SK-N-SH (cell line): ENCODE data around the gene SCRN1.

ENCODE experiments used
- FOSL2 ChIP-seq: IDR thresholded peaks from 2 replicates; pipeline ENCODE4 v1.4.0; 2012; ENCODE audit warnings: low read depth, mild to moderate bottlenecking, moderate library complexity, borderline replicate concordance
- GABPA ChIP-seq: IDR thresholded peaks from 2 replicates; pipeline ENCODE4 v1.4.0; 2012; ENCODE audit warnings: low read depth, mild to moderate bottlenecking
- GATA2 ChIP-seq: sonication (generic); formaldehyde crosslinking; IDR thresholded peaks from 2 replicates; pipeline ENCODE4 v1.5.0; 2020; ENCODE audit warnings: mild to moderate bottlenecking, missing genetic modification reagents
- NRF1 ChIP-seq: IDR thresholded peaks from 2 replicates; pipeline ENCODE4 v1.6.1; 2012; ENCODE audit warnings: low read depth, mild to moderate bottlenecking, low read length
- POLR2AphosphoS5 ChIP-seq: IDR thresholded peaks from 2 replicates; pipeline ENCODE4 v1.6.1; 2012; ENCODE audit warnings: low read depth, low read length
- YY1 ChIP-seq: IDR thresholded peaks from 2 replicates; pipeline ENCODE4 v1.4.0; 2012; ENCODE audit warnings: low read depth, mild to moderate bottlenecking
- TF ChIP-seq, protein P1 (sequence below): fragments of 200-600 bp; sonication (generic); IDR thresholded peaks from 2 replicates; pipeline ENCODE4 v1.6.1; 2017; ENCODE audit warnings: antibody characterized with exemption, mild to moderate bottlenecking, moderate library complexity
- TF ChIP-seq, protein P2 (sequence below): fragments of 150-350 bp; IDR thresholded peaks from 2 replicates; pipeline ENCODE4 v1.6.1; 2017; ENCODE audit warnings: antibody characterized with exemption, low read length, low read depth, borderline replicate concordance

DNA sequence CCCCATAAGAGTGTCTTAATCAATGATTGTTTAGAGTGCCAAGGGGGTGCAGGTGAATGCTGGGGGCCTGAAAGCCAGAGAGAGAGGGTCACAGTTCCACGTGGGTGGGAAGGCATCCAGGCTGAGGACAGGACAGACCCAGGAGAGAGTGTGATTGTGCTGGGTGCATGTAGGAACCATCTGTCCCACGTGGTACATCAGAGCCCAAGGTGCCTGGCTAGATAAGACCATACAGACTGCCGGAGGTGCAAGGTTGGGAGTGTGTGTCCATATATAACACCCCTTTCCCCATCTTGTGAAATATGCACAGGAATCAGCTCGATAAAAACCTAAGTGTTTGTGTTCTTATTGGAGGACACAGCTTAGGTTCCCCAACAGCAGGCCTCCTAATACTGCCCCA is 97.8 kb downstream of the SCRN1 start:
- no peak for TF ChIP-seq NRF1
- no peak for TF ChIP-seq FOSL2
- TF ChIP-seq, protein P1, sequence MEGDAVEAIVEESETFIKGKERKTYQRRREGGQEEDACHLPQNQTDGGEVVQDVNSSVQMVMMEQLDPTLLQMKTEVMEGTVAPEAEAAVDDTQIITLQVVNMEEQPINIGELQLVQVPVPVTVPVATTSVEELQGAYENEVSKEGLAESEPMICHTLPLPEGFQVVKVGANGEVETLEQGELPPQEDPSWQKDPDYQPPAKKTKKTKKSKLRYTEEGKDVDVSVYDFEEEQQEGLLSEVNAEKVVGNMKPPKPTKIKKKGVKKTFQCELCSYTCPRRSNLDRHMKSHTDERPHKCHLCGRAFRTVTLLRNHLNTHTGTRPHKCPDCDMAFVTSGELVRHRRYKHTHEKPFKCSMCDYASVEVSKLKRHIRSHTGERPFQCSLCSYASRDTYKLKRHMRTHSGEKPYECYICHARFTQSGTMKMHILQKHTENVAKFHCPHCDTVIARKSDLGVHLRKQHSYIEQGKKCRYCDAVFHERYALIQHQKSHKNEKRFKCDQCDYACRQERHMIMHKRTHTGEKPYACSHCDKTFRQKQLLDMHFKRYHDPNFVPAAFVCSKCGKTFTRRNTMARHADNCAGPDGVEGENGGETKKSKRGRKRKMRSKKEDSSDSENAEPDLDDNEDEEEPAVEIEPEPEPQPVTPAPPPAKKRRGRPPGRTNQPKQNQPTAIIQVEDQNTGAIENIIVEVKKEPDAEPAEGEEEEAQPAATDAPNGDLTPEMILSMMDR: no peak
- TF ChIP-seq, protein P2, sequence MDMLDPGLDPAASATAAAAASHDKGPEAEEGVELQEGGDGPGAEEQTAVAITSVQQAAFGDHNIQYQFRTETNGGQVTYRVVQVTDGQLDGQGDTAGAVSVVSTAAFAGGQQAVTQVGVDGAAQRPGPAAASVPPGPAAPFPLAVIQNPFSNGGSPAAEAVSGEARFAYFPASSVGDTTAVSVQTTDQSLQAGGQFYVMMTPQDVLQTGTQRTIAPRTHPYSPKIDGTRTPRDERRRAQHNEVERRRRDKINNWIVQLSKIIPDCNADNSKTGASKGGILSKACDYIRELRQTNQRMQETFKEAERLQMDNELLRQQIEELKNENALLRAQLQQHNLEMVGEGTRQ: no peak
- TF ChIP-seq POLR2AphosphoS5: no peak
- no peak for TF ChIP-seq YY1
- TF ChIP-seq GATA2 (CRISPR knock-in tag): no peak
- TF ChIP-seq GABPA: no peak
